Central memory CD8-positive, alpha-beta T cell (primary cell): Measurements from ENCODE around the gene SLC6A3.

Experiments used
- ATAC-seq: fragments of 150-1000 bp; cut with Tn5 transposase; replicated peaks from 2 replicates; pipeline ENCODE4 v1.10.0; 2022; ENCODE audit warnings: mild to moderate bottlenecking, moderate FRiP score, moderate number of reproducible peaks; ENCODE audit not compliant: poor library complexity, severe bottlenecking; ENCODE audit errors: extremely low read depth
- DNase-seq, 2 donors: peaks; one replicate each; pipeline ENCODE4 v3.0.0; 2021; ENCODE audit warnings: low spot score in 2 of 2
- H3K27ac Mint-ChIP-seq: one replicate; pipeline ENCODE4 v1.8.0; 2022; ENCODE audit warnings: low read depth, mild to moderate bottlenecking, moderate library complexity, mixed read lengths
- H3K27me3 Mint-ChIP-seq: one replicate; pipeline ENCODE4 v1.8.0; 2022; ENCODE audit warnings: mixed read lengths
- H3K36me3 Mint-ChIP-seq: one replicate; pipeline ENCODE4 v1.8.0; 2022; ENCODE audit warnings: mild to moderate bottlenecking, moderate library complexity, mixed read lengths; ENCODE audit not compliant: insufficient read depth
- H3K4me1 Mint-ChIP-seq: one replicate; pipeline ENCODE4 v1.8.0; 2022; ENCODE audit warnings: mixed read lengths
- H3K4me3 Mint-ChIP-seq: one replicate; pipeline ENCODE4 v1.8.0; 2022; ENCODE audit warnings: mild to moderate bottlenecking, moderate library complexity, mixed read lengths
- H3K9me3 Mint-ChIP-seq: one replicate; pipeline ENCODE4 v1.8.0; 2022; ENCODE audit warnings: mixed read lengths

SLC6A3 gene

DNA sequence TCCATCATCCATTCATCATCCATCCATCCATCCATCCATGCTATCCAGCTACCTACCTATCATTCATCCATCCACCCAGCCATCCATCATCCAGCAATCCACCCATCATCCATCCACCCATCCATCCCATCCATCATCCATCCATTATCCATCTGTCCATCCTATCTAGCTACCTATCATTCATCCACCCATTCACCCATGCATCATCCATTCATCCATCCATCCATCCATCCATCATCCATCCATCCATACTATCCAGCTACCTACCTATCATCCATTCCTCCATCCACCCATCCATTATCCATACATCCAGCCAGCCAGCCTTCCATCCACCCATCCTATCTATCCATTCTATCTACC, 26.3 kb downstream of the SLC6A3 start:
- ATAC-seq, result no peak
- Mint-ChIP-seq H3K27me3 (peaks cover under 1% of the 10 kb centered on the region), H3K27ac (no peak overlapping the region)

DNA sequence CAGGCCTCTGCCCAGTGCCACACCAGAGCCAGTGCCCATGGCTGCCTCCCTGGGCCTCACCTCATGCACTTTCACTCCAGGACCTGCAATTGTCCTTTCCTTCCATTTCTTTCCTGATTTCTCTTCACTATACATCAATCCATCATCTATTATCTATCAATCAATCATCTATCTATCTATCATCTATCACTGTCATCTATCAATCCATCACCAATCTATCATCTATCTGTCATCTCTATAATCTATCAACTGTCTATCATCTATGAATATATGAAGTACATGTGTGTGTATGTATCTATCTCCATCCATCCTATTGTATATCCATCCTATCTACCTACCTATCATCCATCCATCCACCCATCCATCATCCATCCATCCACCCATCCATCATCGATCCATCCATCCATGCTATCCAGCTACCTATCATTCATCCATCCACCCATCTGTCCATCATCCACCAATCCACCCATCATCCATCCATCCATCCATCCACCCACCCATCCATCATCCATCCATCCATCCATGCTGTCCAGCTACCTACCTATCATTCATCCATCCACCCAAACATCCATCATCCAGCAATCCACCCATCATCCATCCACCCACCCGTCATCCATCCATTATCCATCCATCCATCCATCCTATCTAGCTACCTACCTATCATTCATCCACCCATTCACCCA, 26.9 kb downstream of the SLC6A3 start:
- no peak for DNase-seq
- Mint-ChIP-seq H3K27me3 (no peaks in the 10 kb centered on the region), H3K9me3 (peaks cover 6% of the 10 kb centered on the region), H3K4me1 (no peaks in the 10 kb centered on the region), H3K36me3 (no peaks in the 10 kb centered on the region), H3K27ac (no peak overlapping the region), H3K4me3 (no peak overlapping the region)
- ATAC-seq, result no peak

More for the DNA sequence above, 26.3 kb downstream of the SLC6A3 start:
- H3K9me3 Mint-ChIP-seq, result peaks cover 6% of the 10 kb centered on the region
- no peaks in the 10 kb centered on the region for H3K4me1 Mint-ChIP-seq
- H3K4me3 Mint-ChIP-seq, result no peak overlapping the region
- no peak for DNase-seq
- H3K36me3 Mint-ChIP-seq, result no peaks in the 10 kb centered on the region

DNA sequence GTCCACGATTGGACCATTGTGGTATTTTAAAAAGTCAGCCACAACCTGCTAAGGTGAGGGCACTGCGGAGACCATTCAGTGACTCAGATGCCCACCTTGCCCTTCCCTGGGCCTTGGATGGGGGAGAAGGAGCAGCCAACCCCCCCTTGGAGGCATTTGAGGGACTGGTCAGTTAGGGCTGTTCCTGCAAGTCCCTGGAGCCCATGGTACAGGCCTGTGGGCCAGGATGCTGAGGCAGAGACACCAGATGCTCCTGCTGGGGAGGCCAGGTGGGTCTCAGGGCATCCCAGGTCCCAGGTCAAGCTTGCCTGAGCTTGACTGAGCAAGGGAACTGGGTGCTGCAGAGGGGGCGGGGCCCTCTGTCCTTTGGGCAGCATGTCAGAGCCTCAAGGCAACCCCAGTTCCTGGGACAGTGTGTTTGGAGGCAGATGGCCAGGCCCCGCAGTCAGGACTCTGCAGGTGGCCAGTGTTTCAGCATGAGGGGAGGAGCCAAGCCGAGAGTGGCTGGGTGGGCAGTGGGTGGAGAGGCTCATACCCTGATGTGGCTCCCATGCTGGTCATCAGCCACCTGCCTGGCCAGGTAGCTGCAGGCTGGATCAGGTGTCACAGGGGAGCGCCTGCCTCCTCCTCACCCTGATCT, 27.5 kb downstream of the SLC6A3 start:
- no peak for DNase-seq

DNA sequence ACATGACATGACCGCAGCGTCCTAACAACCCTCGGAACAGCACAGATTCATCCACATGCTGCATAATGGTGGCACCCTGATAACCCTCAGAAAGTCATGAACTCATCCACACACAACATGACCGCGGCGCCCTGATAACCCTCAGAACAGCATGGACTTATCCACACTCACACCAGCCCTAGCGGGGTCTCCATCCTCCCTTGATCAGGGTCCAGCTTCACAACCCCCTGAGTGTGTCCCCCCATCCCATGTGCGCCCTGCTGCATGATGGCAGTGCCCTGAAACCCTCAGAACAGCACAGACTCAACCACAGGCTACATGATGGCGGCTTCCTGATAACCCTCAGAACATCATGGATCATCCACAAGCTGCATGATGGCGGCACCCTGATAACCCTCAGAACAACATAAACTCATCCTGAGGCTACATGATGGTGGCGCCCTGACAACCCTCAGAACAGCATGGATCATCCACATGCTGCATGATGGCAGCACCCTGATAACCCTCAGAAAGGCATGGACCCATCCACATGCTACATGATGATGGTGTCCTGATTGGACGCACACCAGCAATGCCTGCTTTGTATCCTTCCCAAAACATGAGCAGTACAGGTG, 28.3 kb downstream of the SLC6A3 start:
- Mint-ChIP-seq H3K36me3 (no peaks in the 10 kb centered on the region), H3K9me3 (peaks cover 6% of the 10 kb centered on the region), H3K4me3 (no peak overlapping the region), H3K27me3 (peaks cover 7% of the 10 kb centered on the region), H3K4me1 (no peaks in the 10 kb centered on the region), H3K27ac (no peak overlapping the region)
- no peak for DNase-seq
- ATAC-seq, result no peak

More for the DNA sequence above, 27.5 kb downstream of the SLC6A3 start:
- Mint-ChIP-seq H3K4me3 (no peak overlapping the region), H3K27ac (no peak overlapping the region), H3K9me3 (peaks cover 6% of the 10 kb centered on the region), H3K27me3 (no peaks in the 10 kb centered on the region), H3K4me1 (no peaks in the 10 kb centered on the region), H3K36me3 (no peaks in the 10 kb centered on the region)
- ATAC-seq, result no peak

DNA sequence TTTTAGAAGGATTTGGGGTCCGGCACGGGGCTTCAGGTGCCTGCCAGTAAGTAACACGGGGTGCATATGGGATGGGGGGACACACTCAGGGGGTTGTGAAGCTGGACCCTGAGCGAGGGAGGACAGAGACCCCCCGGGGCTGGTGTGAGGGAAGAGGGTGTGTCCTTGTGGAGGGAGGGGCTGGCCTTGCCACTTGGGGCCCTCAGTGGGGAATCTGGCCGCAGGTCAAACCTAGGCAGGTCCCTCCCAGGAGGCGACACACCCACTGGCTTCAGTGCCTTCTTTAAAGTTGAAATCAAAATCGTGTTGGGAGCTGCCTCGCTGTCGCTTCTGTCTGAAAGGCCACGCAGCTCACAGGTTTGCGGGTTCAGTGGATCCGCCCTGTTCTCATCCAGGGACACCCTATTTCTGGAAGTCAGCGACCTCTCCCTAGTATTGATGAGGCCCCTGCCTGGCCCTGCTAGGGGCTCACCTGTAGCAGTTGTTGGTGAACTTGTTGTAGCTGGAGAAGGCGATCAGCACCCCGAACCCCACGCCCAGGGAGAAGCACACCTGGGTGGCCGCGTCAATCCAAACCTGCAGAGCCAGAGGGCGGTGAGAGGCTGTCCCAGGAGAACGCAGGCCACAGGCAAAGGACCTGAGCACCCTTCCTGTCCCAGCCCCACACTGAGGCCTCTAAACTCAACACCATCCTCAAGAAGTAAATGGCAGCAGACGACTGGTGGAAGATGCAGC, 29.4 kb downstream of the SLC6A3 start:
- H3K4me1 Mint-ChIP-seq, result no peaks in the 10 kb centered on the region
- H3K9me3 Mint-ChIP-seq, result peaks cover 6% of the 10 kb centered on the region

DNA sequence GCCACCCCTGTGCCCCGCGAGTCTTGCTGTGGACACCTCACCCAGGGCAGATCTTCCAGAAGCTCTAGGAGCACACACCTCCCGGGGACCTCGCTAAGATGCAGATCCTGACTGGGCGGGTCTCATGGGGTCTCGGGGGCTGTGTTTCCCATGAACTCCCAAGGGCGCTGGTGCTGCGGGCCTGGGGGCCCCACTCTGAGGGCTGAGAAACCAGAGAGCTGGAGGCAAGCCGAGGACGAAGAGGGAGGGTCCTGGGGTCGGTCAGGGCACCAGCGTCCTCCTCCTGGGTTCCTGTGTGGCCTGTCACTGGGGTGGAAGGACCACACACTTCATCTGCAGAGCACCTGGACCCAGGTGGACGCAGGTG, 30.2 kb downstream of the SLC6A3 start:
- no peak for DNase-seq
- H3K9me3 Mint-ChIP-seq, result peaks cover 6% of the 10 kb centered on the region
- H3K4me3 Mint-ChIP-seq, result no peak overlapping the region
- no peaks in the 10 kb centered on the region for H3K4me1 Mint-ChIP-seq
- peaks cover 12% of the 10 kb centered on the region for H3K27me3 Mint-ChIP-seq
- no peak overlapping the region for H3K27ac Mint-ChIP-seq
- no peak for ATAC-seq
- no peaks in the 10 kb centered on the region for H3K36me3 Mint-ChIP-seq

More for the DNA sequence above, 29.4 kb downstream of the SLC6A3 start:
- DNase-seq (no peak), ATAC-seq (no peak)
- no peaks in the 10 kb centered on the region for H3K36me3 Mint-ChIP-seq
- no peak overlapping the region for H3K4me3 Mint-ChIP-seq
- H3K27me3 Mint-ChIP-seq, result peaks cover 12% of the 10 kb centered on the region
- H3K27ac Mint-ChIP-seq, result no peak overlapping the region

DNA sequence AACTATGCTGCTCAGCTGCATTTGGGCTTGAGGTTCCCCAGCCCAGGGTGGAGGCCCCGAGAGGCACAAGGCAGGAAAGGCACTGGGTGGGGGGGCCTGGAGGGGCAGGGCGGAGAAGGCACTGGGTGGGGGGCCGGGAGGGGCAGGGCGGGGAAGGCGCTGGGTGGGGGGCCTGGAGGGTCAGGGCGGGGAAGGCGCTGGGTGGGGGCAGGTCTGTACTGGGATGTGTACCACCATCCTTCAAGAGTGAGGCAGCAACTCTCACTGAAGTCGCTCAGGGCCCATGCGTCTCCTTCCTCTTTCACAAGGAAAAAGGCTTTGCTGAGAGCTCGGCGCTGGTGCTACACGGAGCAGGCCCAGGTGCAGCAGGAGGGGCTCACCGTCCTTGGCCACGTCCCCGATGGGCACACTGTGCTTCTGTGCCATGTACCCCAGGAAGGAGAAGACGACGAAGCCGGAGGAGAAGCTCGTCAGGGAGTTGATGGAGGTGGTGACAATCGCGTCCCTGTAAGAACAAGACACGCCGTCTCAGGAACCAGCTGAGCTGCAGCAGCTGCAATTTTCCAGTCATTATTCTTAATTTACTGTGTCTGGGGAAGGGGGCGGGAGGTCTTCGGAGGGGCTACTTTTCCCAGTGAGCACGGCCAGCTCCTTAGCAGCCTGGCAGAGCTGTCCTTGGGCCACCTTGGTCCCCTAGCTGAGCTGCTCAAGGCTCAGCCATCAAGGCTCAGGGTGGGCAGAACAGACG, 30.8 kb downstream of the SLC6A3 start:
- DNase-seq, result no peak
- Mint-ChIP-seq H3K36me3 (no peaks in the 10 kb centered on the region), H3K9me3 (peaks cover 6% of the 10 kb centered on the region), H3K4me3 (no peak overlapping the region), H3K27ac (no peak overlapping the region), H3K4me1 (peaks cover under 1% of the 10 kb centered on the region), H3K27me3 (peaks cover 16% of the 10 kb centered on the region)
- no peak for ATAC-seq

GRCh38 chr5:1413611-1414241, 31.5 kb downstream of the SLC6A3 start:
- Mint-ChIP-seq H3K4me1 (peaks cover 8% of the 10 kb centered on the region), H3K36me3 (no peaks in the 10 kb centered on the region), H3K27me3 (peaks cover 23% of the 10 kb centered on the region), H3K4me3 (no peak overlapping the region), H3K9me3 (no peaks in the 10 kb centered on the region), H3K27ac (no peak overlapping the region)
- ATAC-seq (no peak), DNase-seq (no peak)

GRCh38 chr5:1413211-1413610, 32.0 kb downstream of the SLC6A3 start:
- peaks cover 10% of the 10 kb centered on the region for H3K4me1 Mint-ChIP-seq
- no peak overlapping the region for H3K27ac Mint-ChIP-seq
- H3K4me3 Mint-ChIP-seq, result no peak overlapping the region
- H3K36me3 Mint-ChIP-seq, result no peaks in the 10 kb centered on the region
- no peaks in the 10 kb centered on the region for H3K9me3 Mint-ChIP-seq
- ATAC-seq (no peak), DNase-seq (no peak)
- peaks cover 23% of the 10 kb centered on the region for H3K27me3 Mint-ChIP-seq

DNA sequence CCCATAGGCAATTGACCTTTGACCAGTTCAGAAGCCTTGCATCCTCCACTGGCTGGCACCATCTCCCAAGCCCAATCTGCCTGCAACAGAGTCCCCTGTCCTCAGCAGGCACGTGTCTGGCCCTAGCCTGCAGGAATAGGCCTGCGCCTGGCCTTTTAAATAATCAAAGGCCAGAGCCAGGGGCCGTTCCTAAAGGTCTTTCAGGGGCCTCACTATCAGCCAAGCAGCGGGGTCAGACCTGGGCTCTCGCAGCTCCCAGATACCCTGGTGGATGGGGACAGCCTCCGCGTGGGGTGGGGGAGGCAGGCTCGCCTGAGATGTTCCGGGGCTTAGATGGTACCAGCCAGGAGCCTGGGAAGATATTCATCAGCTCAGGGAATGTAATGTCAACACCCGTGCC, 32.6 kb downstream of the SLC6A3 start:
- Mint-ChIP-seq H3K4me1 (peaks cover 10% of the 10 kb centered on the region), H3K9me3 (no peaks in the 10 kb centered on the region), H3K36me3 (no peaks in the 10 kb centered on the region), H3K27ac (no peak overlapping the region), H3K4me3 (no peak overlapping the region), H3K27me3 (peaks cover 23% of the 10 kb centered on the region)
- ATAC-seq (no peak), DNase-seq (no peak)

GRCh38 chr5:1412163-1412562, 33.1 kb downstream of the SLC6A3 start:
- peaks cover 10% of the 10 kb centered on the region for H3K4me1 Mint-ChIP-seq
- ATAC-seq, result no peak
- no peak for DNase-seq
- H3K27me3 Mint-ChIP-seq, result peaks cover 28% of the 10 kb centered on the region
- H3K36me3 Mint-ChIP-seq, result no peaks in the 10 kb centered on the region
- no peak overlapping the region for H3K4me3 Mint-ChIP-seq
- H3K9me3 Mint-ChIP-seq, result no peaks in the 10 kb centered on the region
- H3K27ac Mint-ChIP-seq, result no peak overlapping the region

GRCh38 chr5:1411099-1411498, 34.1 kb downstream of the SLC6A3 start:
- Mint-ChIP-seq H3K27ac (no peak overlapping the region), H3K4me3 (no peak overlapping the region), H3K9me3 (no peaks in the 10 kb centered on the region), H3K4me1 (peaks cover 10% of the 10 kb centered on the region), H3K27me3 (peaks cover 39% of the 10 kb centered on the region), H3K36me3 (no peaks in the 10 kb centered on the region)
- ATAC-seq, result no peak
- no peak for DNase-seq
